Suprapubic skin (tissue), 3 donors: ENCODE results near the gene MVD.

Experiments used
- CTCF ChIP-seq, 2 donors: fragments of 200-600 bp in 1 of 2; fragments of 450-650 bp in 1 of 2; sonication (generic) in 1 of 2; IDR thresholded peaks; one replicate each; pipeline ENCODE4 v1.5.1; 2016 to 2019; ENCODE audit warnings: antibody characterized with exemption in 2 of 2, mild to moderate bottlenecking in 1 of 2, moderate library complexity in 1 of 2
- POLR2A ChIP-seq, 2 donors: fragments of 450-650 bp; IDR thresholded peaks; one replicate each; pipeline ENCODE4 v1.6.1; 2017; ENCODE audit warnings: antibody characterized with exemption in 2 of 2, mild to moderate bottlenecking in 2 of 2, moderate library complexity in 2 of 2

DNA sequence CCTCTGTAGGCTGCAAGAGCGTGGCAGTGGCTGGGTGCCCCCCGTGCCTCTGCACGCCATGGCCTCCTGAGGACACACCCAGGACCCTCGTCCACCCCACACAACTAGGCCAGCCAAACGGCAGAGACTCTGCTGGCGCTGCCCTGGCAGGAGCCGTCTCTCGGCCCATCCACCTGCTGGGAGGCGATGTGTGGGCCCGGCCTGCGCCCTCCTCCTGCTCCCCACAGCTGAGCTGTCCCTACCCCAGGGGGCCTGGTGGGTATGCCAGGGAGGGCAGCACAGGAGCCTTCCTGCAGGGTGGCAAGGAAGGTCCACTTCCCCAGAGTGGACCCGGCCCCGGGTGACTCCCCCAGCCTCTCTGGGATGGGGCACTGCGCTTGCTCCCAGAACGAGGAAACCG, 36.3 kb upstream of the MVD start:
- TF ChIP-seq CTCF (IDR thresholded peaks at IDR 0.05) (no peak), POLR2A (IDR thresholded peaks at IDR 0.05) (no peak)
